22Rv1 (cell line): ENCODE measurements around the gene APOC1.

Source experiments
- H3K27ac ChIP-seq: fragments of 450-650 bp; 2 replicates; pipeline ENCODE4 v1.5.1; 2017
- ZFX ChIP-seq: fragments of 450-650 bp; IDR thresholded peaks from 2 replicates; pipeline ENCODE4 v1.6.1; 2017; ENCODE audit warnings: antibody characterized with exemption, borderline replicate concordance
- TF ChIP-seq, protein P1 (sequence below): fragments of 450-650 bp; IDR thresholded peaks from 2 replicates; pipeline ENCODE4 v1.5.1; 2017; ENCODE audit warnings: mild to moderate bottlenecking

The APOC1 gene

DNA sequence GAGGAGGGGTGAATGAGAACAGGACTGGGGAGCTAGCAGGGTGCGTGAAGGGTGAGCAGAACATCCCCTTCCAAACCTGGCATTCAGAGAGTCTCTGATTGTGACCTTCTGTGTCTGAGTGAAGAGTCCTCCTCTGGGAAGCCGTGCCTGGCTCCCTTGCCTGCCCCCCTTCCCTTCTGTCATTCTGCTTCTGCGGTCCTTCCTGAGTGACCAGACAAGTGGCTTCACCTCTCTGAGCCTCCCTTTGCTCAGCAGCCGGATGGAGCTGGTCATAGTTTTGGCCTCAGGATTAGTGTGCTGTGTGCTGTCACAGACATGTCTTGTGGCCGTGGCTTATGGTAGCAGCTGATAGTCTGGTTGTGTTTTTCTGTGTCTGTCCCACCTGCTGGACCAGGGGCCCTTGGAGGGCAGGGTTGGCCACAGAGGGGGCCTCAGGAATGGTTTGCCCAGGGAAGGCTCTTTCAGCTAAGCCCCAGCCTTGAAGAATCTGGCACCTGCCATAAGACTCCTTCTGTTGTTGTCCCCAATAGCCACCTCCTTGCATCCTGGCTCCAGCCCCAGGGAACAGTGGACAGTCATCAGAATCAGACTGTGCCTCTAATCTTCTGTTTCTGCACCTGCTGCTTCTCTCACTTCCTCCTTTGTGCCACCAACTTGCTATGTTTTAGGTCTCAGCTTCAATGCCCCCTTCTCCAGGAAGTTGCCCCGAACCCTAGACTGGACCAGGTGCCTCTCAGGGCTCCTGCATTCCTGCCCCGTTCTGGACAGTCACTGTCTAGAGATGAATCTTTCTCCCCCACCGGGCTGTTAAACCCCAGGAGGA is 46.7 kb downstream of the APOC1 start:
- H3K27ac ChIP-seq, result no peak overlapping the region
- TF ChIP-seq ZFX, result no peak

DNA sequence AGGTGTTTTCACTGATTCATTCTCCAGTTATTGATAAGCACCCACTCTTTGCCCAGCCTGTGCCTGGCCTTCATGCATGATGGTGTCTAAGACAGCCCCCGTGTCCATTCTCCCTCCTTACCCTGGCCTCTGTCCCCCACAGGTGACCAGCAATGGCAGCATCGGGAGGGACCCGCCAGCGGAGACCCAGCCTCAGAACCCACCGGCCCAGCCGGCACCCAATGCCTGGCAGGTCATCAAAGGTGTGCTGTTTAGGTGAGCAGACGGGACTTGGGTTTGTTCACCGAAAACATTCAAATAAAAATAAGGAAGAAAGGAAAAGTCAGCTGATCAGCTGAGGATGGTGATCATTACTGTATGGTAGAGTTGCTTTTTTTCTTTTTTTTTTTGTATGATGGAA is 47.4 kb downstream of the APOC1 start:
- H3K27ac ChIP-seq, result no peak overlapping the region
- no peak for TF ChIP-seq ZFX
- TF ChIP-seq, protein P1, sequence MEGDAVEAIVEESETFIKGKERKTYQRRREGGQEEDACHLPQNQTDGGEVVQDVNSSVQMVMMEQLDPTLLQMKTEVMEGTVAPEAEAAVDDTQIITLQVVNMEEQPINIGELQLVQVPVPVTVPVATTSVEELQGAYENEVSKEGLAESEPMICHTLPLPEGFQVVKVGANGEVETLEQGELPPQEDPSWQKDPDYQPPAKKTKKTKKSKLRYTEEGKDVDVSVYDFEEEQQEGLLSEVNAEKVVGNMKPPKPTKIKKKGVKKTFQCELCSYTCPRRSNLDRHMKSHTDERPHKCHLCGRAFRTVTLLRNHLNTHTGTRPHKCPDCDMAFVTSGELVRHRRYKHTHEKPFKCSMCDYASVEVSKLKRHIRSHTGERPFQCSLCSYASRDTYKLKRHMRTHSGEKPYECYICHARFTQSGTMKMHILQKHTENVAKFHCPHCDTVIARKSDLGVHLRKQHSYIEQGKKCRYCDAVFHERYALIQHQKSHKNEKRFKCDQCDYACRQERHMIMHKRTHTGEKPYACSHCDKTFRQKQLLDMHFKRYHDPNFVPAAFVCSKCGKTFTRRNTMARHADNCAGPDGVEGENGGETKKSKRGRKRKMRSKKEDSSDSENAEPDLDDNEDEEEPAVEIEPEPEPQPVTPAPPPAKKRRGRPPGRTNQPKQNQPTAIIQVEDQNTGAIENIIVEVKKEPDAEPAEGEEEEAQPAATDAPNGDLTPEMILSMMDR, result no peak

DNA sequence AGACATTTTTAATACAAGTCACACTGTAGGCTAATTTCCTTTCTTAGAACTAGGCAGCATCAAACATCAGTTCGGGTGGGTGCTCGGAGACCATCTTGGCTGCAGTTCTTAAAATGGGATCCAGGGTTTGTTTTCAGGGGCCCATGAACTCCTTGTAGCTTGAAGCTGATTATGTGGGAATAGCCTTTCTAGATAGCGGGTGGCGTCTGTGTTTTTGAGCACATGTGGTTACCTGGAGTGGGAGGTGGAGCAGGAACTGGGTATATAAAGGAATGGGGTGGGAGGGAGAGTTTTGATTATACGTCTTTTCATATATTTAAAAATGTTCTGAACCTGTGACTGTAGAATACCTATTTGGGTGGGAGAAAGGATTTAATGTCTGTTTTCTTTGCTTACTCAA is 53.7 kb downstream of the APOC1 start:
- H3K27ac ChIP-seq, result no peak overlapping the region
- TF ChIP-seq, protein P1, result no peak
- no peak for TF ChIP-seq ZFX

DNA sequence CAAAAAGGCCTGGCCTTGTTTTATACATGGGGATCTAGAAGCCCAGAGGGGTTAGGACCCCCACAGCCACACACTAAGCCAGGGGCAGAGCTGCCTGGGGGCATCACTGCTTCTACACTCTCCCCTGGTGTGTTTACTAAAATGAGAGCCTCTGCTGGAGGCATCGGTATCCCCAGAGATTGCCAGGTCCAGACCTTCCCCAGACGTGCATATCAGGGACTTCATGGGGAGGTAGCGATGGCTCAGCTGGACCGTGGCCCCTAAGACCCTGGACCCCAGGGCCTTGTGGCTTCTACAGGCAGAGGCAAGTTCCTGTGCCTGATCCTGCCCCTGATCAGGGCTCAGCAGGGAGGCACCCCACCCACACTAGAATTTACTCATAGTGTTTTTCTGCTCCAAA is 54.3 kb downstream of the APOC1 start:
- no peak overlapping the region for H3K27ac ChIP-seq
- TF ChIP-seq ZFX, result no peak
- TF ChIP-seq, protein P1, result no peak
